ENCODE data around the gene ATOSA.
A peak's percentile ranks its signal among the peaks of the same experiment; 100 is the strongest.

The ATOSA gene

GRCh38 chr15:52652286-52652685 is 26.9 kb downstream of the ATOSA start:
- DNase-seq (ENCODE audit: low spot score), result no peak

DNA sequence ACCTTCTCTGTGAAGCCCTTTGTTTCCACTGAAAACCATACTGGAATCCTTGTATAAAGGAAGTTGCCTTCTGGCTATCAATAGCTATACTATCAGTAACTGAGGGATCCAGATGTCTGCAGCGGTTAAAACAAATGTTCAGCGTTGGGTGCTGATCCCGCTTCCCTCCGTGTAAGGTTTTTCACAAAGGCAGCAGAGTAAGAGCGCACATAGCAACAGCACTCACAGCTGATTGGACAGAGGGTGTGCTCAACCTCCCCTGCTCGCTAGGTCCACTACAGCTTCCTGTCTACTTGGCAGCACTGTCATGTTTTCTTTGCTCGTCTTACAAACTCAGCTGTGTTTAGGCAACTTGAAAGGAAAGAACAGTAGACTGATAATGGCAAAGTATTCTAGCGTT is 27.3 kb downstream of the ATOSA start:
- DNase-seq (ENCODE audit: low spot score), result peak; percentile 1

GRCh38 chr15:52651114-52651513 is 28.1 kb downstream of the ATOSA start:
- DNase-seq (ENCODE audit: low spot score), result no peak

DNA sequence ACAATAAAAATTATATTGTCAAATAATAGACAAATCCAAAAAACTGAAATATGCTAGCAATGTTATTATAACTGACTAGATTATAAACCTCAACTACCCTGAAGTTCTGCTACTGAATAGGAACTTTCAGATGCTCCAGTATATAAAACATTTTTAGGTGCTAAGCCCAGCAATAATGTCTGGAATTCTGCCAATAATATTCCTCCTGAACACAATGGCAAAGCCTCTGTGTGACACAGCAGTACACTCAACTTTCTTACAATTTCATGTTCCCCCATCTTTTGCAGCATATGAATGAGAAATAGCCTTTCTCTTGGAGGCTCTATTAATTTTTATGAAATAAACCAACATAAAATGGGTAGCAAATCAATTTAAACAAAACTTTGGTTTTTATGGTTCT is 29.5 kb downstream of the ATOSA start:
- no peak for DNase-seq (ENCODE audit: low spot score)

- DNase-seq (ENCODE audit: low spot score), result no peak
Measured at GRCh38 chr15:52645916-52646315, 33.3 kb downstream of the ATOSA start.

DNA sequence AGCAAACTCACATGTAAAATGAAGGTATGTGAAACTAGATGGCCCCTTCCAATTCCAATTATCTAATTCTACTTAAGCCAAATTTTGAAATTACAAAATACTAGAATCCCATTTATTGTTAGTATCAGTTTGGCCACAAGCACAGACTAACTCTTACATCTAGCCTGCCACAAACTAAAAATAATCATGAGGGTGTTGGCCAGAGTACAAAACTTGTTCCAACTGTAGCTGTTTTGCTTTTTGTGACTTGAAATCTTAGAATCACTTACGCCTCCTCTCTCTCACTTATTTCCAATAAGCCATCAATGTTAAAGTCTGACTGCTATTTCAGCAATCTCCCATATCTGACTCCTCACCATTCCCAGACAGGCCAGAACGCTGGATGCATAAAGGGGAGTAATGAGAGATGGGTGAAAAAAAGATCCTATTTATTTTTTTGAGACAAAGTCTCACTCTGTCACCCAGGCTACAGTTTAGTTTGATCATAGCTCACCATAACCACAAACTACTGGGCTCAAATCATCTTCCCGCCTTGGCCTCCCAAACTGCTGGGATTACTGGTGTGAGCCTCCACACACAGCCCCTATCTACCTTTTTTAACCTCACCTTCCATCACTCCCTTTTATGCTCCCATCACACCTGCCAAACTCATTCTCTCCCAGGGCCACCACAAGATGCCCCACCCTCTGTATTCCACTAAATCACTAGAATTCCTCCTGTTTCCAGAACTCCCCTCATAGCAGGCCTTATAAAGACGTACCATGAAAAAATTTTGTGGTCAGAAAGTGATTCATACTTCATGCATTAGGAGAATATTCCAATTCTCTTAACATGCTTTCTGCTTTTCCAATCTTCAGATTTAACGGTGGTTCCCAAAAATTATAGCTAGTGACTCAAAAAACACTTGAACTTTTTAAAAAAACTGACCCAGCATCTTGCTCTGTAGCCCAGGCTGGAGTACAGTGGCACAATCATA is 36.5 kb downstream of the ATOSA start:
- no peak for DNase-seq (ENCODE audit: low spot score)

- no peak for DNase-seq (ENCODE audit: low spot score)
Measured at GRCh38 chr15:52636459-52636858, 42.7 kb downstream of the ATOSA start.

GRCh38 chr15:52635908-52636307 is 43.3 kb downstream of the ATOSA start:
- no peak for DNase-seq (ENCODE audit: low spot score)
